ENCODE measurements around the gene TMEM171.

The TMEM171 gene

DNA sequence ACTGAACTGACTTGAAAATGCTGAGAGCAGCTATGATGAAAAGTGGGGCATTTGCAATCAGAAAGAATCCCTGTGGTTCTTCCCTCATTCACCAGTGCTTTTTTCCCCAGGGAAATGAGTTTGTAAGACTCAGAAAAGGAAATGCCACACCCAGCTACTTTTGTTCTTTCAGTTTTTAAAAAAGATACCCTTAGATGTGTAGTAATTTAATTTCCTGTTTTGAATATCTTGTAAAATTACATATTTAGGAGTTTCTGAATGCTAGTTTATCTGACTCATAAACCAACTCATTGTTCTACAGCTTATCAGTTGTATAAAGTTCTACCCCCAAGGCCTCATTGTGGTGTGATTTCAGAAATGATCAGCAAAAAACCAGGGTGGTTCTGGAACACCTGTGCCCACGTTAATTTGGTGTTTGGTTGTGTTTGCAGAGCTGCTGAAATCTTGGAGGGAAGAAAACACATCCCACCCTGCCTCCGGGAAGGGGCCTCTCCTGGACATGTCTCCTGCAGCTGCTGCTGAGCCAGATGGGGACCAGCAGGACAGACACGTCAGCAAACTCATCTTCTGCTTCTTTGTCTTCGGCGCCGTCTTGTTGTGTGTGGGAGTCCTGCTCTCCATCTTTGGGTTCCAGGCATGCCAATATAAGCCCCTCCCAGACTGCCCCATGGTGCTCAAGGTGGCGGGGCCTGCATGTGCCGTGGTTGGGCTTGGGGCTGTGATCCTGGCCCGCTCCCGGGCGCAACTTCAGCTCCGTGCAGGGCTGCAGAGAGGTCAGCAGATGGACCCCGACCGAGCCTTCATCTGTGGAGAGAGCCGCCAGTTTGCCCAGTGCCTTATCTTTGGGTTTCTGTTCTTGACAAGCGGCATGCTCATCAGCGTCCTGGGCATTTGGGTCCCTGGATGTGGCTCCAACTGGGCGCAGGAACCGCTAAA lies 2.8 kb downstream of the TMEM171 start:
- H3K4me1 ChIP-seq (ENCODE audit: control insufficient read depth, insufficient read depth, low read length): peaks cover 31% of the 10 kb centered on the region
- H3K27me3 ChIP-seq (replicated peaks; ENCODE audit: control insufficient read depth, insufficient read depth, low read length): no peaks in the 10 kb centered on the region
- H3K4me3 ChIP-seq (ENCODE audit: low read length): peak overlapping the region; percentile 60
- DNase-seq (ENCODE audit: low read depth): peak; percentile 86
- no peak overlapping the region for H3K9ac ChIP-seq (ENCODE audit: low read length)
- no peaks in the 10 kb centered on the region for H3K36me3 ChIP-seq (ENCODE audit: control insufficient read depth, insufficient read depth, low read length, severe bottlenecking)
- no peaks in the 10 kb centered on the region for H3K9me3 ChIP-seq (ENCODE audit: control insufficient read depth, low read length)

DNA sequence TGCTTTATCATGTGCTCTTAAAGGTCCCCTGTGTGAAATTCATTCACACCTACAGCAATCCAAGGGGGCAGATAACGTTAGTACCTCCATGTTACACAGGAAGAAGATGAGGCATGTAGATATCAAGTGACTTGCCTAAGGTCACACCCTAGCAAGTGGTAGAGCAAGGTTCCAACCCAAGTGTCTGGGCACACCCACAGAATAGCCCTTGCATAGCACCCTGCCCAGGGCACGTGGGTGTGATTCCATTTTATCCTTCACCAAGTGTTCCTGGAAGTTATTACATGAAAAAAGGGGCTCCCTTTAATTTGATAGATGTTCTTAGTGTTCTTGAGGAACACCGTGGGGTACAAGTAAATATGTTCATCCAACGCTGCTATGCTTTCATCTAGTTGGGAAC lies 4.9 kb downstream of the TMEM171 start:
- DNase-seq (ENCODE audit: low read depth): no peak
- H3K36me3 ChIP-seq (ENCODE audit: control insufficient read depth, insufficient read depth, low read length, severe bottlenecking): no peaks in the 10 kb centered on the region
- no peak overlapping the region for H3K4me3 ChIP-seq (ENCODE audit: low read length)
- no peaks in the 10 kb centered on the region for H3K27me3 ChIP-seq (replicated peaks; ENCODE audit: control insufficient read depth, insufficient read depth, low read length)
- H3K4me1 ChIP-seq (ENCODE audit: control insufficient read depth, insufficient read depth, low read length): peaks cover 24% of the 10 kb centered on the region
- no peak overlapping the region for H3K9ac ChIP-seq (ENCODE audit: low read length)
- no peaks in the 10 kb centered on the region for H3K9me3 ChIP-seq (ENCODE audit: control insufficient read depth, low read length)

DNA sequence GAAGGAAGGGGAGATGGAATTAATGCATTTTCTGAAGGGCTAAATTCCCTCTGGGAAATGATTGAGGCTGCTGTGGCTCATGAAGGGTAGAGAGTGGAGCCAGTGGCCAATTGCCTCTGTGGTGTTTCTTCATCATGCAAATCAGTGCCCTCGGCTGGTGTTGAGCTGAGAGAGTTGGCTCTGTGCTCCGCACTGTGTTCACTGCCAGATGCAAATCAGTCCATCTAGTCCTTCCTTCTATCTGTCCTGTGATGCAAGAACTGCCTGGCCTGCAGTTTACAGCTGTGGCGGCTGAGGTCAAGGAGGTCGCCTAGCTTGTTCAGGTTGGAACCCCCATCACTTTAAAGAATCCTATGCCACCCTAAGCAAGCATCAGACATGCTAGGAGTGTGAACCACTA lies 6.0 kb downstream of the TMEM171 start:
- no peak for DNase-seq (ENCODE audit: low read depth)
- H3K36me3 ChIP-seq (ENCODE audit: control insufficient read depth, insufficient read depth, low read length, severe bottlenecking): no peaks in the 10 kb centered on the region

DNA sequence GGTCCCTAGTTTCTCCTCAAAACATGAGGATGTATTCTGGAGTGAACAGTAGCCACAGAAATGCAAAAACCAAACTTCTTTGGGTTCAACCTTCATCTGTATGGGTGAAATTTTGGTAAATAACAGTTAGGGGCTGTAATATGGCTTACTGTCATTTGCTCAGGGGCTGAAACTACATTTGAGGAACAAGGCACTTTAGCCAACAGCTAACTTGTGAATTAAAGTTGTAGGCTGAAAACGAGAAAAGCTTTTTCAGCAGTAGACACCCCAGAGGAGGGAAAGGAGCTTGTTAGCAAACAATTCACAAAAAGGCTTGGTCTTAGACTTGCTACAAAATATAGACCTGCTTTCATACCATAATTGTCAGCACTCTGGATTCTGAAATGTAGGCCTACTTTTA lies 6.6 kb downstream of the TMEM171 start:
- Histone ChIP-seq H3K4me1 (ENCODE audit: control insufficient read depth, insufficient read depth, low read length) (peaks cover 24% of the 10 kb centered on the region), H3K4me3 (ENCODE audit: low read length) (no peak overlapping the region), H3K27me3 (replicated peaks; ENCODE audit: control insufficient read depth, insufficient read depth, low read length) (no peaks in the 10 kb centered on the region), H3K9me3 (ENCODE audit: control insufficient read depth, low read length) (no peaks in the 10 kb centered on the region), H3K36me3 (ENCODE audit: control insufficient read depth, insufficient read depth, low read length, severe bottlenecking) (no peaks in the 10 kb centered on the region), H3K9ac (ENCODE audit: low read length) (no peak overlapping the region)
- DNase-seq (ENCODE audit: low read depth): no peak

More for the DNA sequence above, 6.0 kb downstream of the TMEM171 start:
- Histone ChIP-seq H3K27me3 (replicated peaks; ENCODE audit: control insufficient read depth, insufficient read depth, low read length) (no peaks in the 10 kb centered on the region), H3K4me3 (ENCODE audit: low read length) (no peak overlapping the region), H3K9me3 (ENCODE audit: control insufficient read depth, low read length) (no peaks in the 10 kb centered on the region), H3K4me1 (ENCODE audit: control insufficient read depth, insufficient read depth, low read length) (peaks cover 24% of the 10 kb centered on the region), H3K9ac (ENCODE audit: low read length) (no peak overlapping the region)

DNA sequence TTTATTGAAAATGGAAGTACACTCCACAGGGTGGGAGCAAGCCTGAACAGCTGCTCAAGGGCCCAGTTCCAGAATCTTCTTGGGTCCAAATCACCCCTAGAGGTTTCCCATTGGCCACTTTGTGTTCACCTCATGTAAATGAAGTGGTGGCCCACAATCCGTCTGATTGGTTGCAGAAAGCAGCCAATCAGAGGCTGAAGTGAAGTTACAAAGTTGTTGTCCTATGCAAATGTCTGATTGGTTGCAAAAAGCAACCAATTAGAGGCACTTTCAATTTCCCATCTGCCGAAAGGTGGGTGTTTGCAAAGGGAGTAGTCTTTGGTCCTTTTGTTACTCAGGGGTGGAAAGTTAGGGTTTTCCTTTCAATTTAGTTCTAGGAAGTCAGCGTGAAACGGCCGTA lies 8.8 kb downstream of the TMEM171 start:
- Histone ChIP-seq H3K27me3 (replicated peaks; ENCODE audit: control insufficient read depth, insufficient read depth, low read length) (no peaks in the 10 kb centered on the region), H3K4me3 (ENCODE audit: low read length) (no peak overlapping the region), H3K9me3 (ENCODE audit: control insufficient read depth, low read length) (no peaks in the 10 kb centered on the region), H3K9ac (ENCODE audit: low read length) (no peak overlapping the region), H3K36me3 (ENCODE audit: control insufficient read depth, insufficient read depth, low read length, severe bottlenecking) (no peaks in the 10 kb centered on the region), H3K4me1 (ENCODE audit: control insufficient read depth, insufficient read depth, low read length) (peaks cover 11% of the 10 kb centered on the region)
- no peak for DNase-seq (ENCODE audit: low read depth)

DNA sequence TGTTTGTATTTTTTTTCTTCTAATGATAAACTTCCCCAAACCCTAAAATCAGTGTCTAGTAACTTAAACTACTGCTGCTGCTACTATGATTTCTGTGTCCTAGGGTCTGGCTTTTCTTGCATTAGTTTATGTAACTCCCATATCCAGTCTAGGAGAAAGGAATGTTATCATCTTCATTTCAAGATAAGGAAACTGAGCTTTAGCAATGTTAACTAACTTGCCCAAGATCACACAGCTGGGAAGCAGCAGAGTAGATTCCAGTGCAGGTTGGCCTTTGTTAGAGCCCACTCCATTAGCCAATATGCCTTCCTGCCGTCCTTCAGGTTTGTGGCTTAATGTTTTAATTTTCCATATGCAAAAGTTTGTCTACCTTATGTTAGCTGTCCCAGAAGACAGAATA lies 10.4 kb downstream of the TMEM171 start:
- Histone ChIP-seq H3K27me3 (replicated peaks; ENCODE audit: control insufficient read depth, insufficient read depth, low read length) (no peaks in the 10 kb centered on the region), H3K9me3 (ENCODE audit: control insufficient read depth, low read length) (no peaks in the 10 kb centered on the region), H3K4me3 (ENCODE audit: low read length) (no peak overlapping the region), H3K4me1 (ENCODE audit: control insufficient read depth, insufficient read depth, low read length) (peaks cover 6% of the 10 kb centered on the region), H3K36me3 (ENCODE audit: control insufficient read depth, insufficient read depth, low read length, severe bottlenecking) (no peaks in the 10 kb centered on the region), H3K9ac (ENCODE audit: low read length) (no peak overlapping the region)
- DNase-seq (ENCODE audit: low read depth): no peak

DNA sequence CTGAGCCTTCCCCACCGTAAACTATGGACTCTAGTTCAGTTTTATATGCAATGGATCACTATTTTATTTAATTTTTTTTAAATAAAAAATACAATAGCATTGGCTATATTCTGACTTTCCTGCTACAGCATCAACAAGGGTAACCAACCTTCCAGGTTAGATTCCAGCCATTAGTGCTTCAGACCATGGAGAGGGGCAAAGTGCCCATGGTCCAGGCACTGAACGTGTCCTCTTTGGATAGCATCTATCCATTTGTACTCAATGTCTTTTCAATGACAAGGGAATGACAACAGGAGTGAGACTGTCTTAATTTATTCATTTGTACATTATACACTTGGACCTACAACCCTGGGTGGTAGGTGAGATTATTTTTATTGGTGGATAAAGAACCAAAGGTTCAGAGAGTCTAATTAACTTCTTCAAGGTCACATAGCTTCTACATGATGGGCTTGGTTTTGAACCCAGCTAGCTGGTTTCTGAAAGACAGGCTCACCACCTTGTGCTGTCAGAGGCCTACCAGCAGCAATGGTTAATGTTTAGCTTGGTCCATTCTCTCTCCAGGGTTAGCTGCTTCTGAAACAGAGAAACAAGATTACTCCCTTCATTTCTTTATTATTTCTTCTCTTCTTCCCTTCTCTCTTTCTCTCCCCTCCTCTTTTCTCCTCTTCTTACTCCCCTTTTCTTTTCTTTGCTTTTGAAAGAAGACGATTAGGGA lies 11.5 kb downstream of the TMEM171 start:
- Histone ChIP-seq H3K36me3 (ENCODE audit: control insufficient read depth, insufficient read depth, low read length, severe bottlenecking) (no peaks in the 10 kb centered on the region), H3K9ac (ENCODE audit: low read length) (no peak overlapping the region), H3K4me3 (ENCODE audit: low read length) (no peak overlapping the region), H3K4me1 (ENCODE audit: control insufficient read depth, insufficient read depth, low read length) (no peaks in the 10 kb centered on the region), H3K27me3 (replicated peaks; ENCODE audit: control insufficient read depth, insufficient read depth, low read length) (no peaks in the 10 kb centered on the region), H3K9me3 (ENCODE audit: control insufficient read depth, low read length) (no peaks in the 10 kb centered on the region)
- no peak for DNase-seq (ENCODE audit: low read depth)

DNA sequence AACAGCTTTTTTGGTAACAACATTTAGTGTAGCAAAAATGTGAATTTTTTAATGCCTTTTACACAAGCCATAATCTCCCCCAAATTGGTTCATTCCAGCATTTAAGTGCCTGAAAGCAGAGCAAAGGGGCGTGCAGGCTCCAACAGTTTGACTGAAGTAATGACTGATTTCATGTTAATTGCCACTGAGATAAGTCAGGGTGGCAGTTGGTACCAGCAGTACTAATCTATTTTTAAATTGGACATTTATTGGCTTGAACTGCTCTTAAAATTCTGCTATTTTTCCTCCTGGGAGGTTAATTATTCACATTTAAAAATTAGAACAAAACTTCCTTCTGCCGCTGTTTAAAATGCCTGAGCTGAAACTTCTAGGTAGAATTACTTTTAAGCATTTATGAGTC lies 12.4 kb downstream of the TMEM171 start:
- Histone ChIP-seq H3K4me3 (ENCODE audit: low read length) (no peak overlapping the region), H3K9me3 (ENCODE audit: control insufficient read depth, low read length) (no peaks in the 10 kb centered on the region), H3K4me1 (ENCODE audit: control insufficient read depth, insufficient read depth, low read length) (no peaks in the 10 kb centered on the region), H3K27me3 (replicated peaks; ENCODE audit: control insufficient read depth, insufficient read depth, low read length) (peaks cover 7% of the 10 kb centered on the region), H3K9ac (ENCODE audit: low read length) (no peak overlapping the region), H3K36me3 (ENCODE audit: control insufficient read depth, insufficient read depth, low read length, severe bottlenecking) (no peaks in the 10 kb centered on the region)
- DNase-seq (ENCODE audit: low read depth): no peak

DNA sequence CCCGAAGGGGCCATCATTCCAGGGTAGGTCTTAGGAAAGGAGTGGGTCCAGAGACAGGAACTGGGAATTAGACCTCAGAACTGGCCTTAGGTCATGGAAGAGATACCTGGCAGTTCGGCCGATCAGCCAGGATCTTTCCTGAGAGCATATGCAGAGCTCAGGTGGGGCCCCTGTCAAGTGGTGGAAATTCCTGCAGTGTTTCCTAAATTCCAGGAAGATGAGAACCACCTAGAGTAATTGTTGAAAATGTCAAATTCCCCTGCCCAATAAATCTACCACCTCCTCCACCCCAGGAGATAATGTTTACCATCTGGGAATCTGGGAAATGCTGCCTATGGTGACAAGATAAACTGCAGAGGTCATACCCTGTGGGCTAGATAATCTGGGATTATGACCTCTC lies 14.6 kb downstream of the TMEM171 start:
- H3K4me1 ChIP-seq (ENCODE audit: control insufficient read depth, insufficient read depth, low read length): no peaks in the 10 kb centered on the region
- no peak overlapping the region for H3K9ac ChIP-seq (ENCODE audit: low read length)
- no peak overlapping the region for H3K4me3 ChIP-seq (ENCODE audit: low read length)
- peaks cover 7% of the 10 kb centered on the region for H3K27me3 ChIP-seq (replicated peaks; ENCODE audit: control insufficient read depth, insufficient read depth, low read length)
- no peaks in the 10 kb centered on the region for H3K36me3 ChIP-seq (ENCODE audit: control insufficient read depth, insufficient read depth, low read length, severe bottlenecking)
- no peaks in the 10 kb centered on the region for H3K9me3 ChIP-seq (ENCODE audit: control insufficient read depth, low read length)
- no peak for DNase-seq (ENCODE audit: low read depth)

DNA sequence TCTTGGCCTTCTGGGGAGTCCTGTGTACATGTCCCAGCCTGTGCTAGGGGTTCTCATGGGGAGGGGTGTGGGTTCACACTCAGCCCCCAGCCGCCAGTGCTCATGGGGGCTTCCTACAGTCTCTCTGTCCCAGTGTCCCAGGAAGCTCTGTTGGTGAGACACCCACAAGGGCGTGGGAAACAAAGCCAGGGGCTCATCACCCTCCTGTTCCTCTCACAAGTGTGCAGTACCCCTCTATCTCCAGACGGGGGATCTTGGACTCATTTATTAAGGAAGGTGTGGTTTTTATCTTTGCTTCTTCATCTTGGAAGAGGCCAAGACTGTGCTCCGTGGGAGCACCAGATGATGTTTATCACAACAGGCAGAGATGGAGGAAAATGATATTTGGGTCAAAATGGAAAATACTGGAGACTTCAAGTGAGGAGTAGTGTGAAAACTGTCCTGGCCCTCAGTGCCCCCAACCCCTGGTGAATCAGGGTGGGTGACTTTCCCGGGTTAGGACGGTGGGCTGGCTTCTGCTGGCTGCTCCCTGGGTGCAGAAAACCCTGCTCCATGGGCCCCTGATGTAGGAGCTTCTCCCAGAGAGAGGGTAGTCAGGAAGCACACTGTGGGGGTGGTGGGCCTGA lies 15.2 kb downstream of the TMEM171 start:
- no peak overlapping the region for H3K4me3 ChIP-seq (ENCODE audit: low read length)
- peak; percentile 73 for DNase-seq (ENCODE audit: low read depth)
- H3K27me3 ChIP-seq (replicated peaks; ENCODE audit: control insufficient read depth, insufficient read depth, low read length): peaks cover 7% of the 10 kb centered on the region
- H3K4me1 ChIP-seq (ENCODE audit: control insufficient read depth, insufficient read depth, low read length): no peaks in the 10 kb centered on the region
- no peaks in the 10 kb centered on the region for H3K36me3 ChIP-seq (ENCODE audit: control insufficient read depth, insufficient read depth, low read length, severe bottlenecking)
- no peak overlapping the region for H3K9ac ChIP-seq (ENCODE audit: low read length)
- no peaks in the 10 kb centered on the region for H3K9me3 ChIP-seq (ENCODE audit: control insufficient read depth, low read length)

DNA sequence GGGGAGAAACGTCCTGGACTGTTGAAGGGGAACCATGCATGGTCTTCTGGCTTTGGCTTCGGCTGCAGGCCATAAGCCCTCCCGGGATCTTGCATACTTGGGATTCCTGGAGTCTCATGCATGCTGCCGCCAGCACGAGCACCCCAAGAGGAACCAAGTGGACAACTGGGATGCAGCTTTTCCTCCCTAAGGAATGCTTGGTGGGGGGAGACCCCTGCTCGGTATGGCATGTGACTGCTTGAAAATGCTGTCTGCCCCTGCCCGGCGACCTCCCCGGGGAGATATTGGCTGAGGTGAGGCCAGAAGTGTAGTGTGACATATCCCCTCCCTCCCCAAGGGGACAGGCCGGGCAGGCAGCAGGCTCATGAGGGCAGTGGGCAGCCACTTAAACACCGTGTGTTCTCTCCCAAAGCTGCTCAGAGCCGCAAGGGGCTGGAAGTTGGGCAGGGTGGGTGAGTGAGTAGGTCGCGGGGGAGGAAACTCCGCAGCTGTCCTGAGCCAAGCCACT lies 15.7 kb downstream of the TMEM171 start:
- no peaks in the 10 kb centered on the region for H3K4me1 ChIP-seq (ENCODE audit: control insufficient read depth, insufficient read depth, low read length)
- H3K36me3 ChIP-seq (ENCODE audit: control insufficient read depth, insufficient read depth, low read length, severe bottlenecking): no peaks in the 10 kb centered on the region
- no peaks in the 10 kb centered on the region for H3K9me3 ChIP-seq (ENCODE audit: control insufficient read depth, low read length)
- H3K27me3 ChIP-seq (replicated peaks; ENCODE audit: control insufficient read depth, insufficient read depth, low read length): peaks cover 7% of the 10 kb centered on the region
- DNase-seq (ENCODE audit: low read depth): no peak
- H3K4me3 ChIP-seq (ENCODE audit: low read length): no peak overlapping the region
- H3K9ac ChIP-seq (ENCODE audit: low read length): no peak overlapping the region

Data from adipocyte (in vitro differentiated cells).